Fibroblast of mammary gland (primary cell): ENCODE data around the gene OSBPL6.
"Not testable (repeated sequence)": the region's sequence is repeated elsewhere in the genome, so short reads cannot be mapped to it uniquely, and the experiment has no call there.

ENCODE experiments used
- DNase-seq: peaks from one replicate; pipeline ENCODE4 v3.0.0-alpha.2; 2010; ENCODE audit warnings: low read depth
- H3K4me3 ChIP-seq: 2 replicates; pipeline ENCODE4 v1.5.1; 2011; ENCODE audit warnings: low read depth, mild to moderate bottlenecking, low read length, moderate library complexity; ENCODE audit not compliant: control insufficient read depth
- TF ChIP-seq, protein P1 (sequence below): conservative IDR thresholded peaks from 2 replicates; pipeline ENCODE4 v1.5.1; 2011; ENCODE audit warnings: low read depth, low read length, inconsistent platforms; ENCODE audit not compliant: control insufficient read depth, insufficient read depth

The OSBPL6 gene

GRCh38 chr2:178422097-178422496 lies 227.8 kb downstream of the OSBPL6 start:
- DNase-seq = no peak
- TF ChIP-seq, protein P1, sequence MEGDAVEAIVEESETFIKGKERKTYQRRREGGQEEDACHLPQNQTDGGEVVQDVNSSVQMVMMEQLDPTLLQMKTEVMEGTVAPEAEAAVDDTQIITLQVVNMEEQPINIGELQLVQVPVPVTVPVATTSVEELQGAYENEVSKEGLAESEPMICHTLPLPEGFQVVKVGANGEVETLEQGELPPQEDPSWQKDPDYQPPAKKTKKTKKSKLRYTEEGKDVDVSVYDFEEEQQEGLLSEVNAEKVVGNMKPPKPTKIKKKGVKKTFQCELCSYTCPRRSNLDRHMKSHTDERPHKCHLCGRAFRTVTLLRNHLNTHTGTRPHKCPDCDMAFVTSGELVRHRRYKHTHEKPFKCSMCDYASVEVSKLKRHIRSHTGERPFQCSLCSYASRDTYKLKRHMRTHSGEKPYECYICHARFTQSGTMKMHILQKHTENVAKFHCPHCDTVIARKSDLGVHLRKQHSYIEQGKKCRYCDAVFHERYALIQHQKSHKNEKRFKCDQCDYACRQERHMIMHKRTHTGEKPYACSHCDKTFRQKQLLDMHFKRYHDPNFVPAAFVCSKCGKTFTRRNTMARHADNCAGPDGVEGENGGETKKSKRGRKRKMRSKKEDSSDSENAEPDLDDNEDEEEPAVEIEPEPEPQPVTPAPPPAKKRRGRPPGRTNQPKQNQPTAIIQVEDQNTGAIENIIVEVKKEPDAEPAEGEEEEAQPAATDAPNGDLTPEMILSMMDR = no peak
- no peak overlapping the region for H3K4me3 ChIP-seq

DNA sequence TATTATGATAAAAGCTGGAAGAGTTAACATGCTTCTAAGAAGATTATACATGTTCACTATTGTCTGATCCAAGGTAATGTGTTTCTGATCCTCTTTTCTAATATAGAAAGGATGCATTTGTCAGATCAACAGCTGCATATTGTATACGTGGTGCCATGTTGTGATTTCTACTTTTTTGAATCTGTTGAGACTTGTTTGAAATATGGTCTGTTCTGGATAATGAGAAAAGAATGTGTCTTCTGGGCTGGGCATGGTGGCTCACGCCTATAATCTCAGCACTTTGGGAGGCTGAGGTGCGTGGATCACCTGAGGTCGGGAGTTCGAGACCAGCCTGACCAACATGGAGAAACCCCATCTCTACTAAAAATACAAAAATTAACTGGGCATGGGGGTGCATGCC lies 229.4 kb downstream of the OSBPL6 start:
- not testable (repeated sequence) for H3K4me3 ChIP-seq, DNase-seq

- H3K4me3 ChIP-seq = no peak overlapping the region
- TF ChIP-seq, protein P1 = no peak
- no peak for DNase-seq
Observed at GRCh38 chr2:178425255-178425827, 231.0 kb downstream of the OSBPL6 start.

GRCh38 chr2:178426388-178426787 lies 232.1 kb downstream of the OSBPL6 start:
- H3K4me3 ChIP-seq = no peak overlapping the region
- DNase-seq = no peak
- TF ChIP-seq, protein P1 = no peak

DNA sequence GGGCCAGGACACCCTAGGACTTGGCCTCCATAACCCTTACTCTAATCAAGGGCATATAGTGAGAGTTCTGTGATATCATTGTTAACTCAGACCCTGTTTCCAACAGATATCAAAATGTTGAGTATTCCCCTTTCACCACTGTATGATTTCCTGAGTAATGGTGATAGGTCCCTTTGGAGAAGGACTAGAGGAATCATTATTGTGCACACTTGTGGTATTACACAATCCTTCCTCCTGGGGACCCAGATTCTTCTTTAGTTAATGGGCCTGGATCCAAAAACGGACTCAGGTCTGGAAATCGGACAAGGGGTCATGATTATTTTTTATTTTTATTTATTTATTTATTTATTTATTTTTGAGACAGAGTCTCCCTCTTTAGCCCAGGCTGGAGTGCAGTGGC lies 233.1 kb downstream of the OSBPL6 start:
- no peak for DNase-seq
- TF ChIP-seq, protein P1 = no peak
- no peak overlapping the region for H3K4me3 ChIP-seq

DNA sequence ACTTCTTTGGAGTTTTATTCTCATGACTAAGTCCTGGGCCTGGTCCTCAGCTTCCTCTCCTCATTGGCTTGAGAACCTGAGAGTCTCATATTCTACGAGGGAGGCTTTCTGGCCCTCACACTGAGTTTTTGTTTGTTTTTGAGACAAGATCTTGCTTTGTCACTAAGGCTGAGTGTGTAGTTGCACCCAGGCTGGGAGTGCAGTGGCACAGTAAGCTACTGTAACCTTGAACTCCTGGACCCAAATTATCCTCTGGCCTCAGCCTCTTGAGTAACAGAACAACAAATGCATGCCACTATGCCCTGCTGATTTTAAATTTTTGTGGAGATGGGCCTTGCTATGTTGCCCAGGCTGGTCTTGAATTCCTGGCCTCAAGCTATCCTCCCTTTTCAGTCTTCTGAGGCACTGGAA lies 234.1 kb downstream of the OSBPL6 start:
- DNase-seq = no peak
- no peak overlapping the region for H3K4me3 ChIP-seq
- TF ChIP-seq, protein P1 = no peak

GRCh38 chr2:178429336-178429735 lies 235.0 kb downstream of the OSBPL6 start:
- no peak overlapping the region for H3K4me3 ChIP-seq
- TF ChIP-seq, protein P1 = no peak
- no peak for DNase-seq
